Measurements from ENCODE around the gene RALGPS1.

DNA sequence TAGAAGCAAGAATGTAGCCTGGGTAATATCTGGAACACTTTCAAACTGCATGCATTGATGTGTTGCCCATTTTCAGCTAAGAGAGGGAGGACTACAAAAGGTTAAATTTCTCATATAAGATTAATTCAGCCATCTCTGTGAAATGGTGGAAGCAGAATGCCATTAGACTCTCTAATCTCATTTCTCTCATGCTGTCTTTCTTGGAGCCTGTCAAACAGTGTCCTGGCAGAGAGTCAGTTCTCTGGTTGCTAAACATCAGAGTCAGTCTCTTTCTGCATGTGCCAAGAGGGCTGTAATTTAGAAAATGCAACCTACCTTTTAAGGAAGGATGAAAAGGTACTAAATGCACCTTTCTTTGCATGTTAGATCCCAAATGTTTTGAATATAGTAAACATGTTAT lies 349.1 kb downstream of the RALGPS1 start:
- TF ChIP-seq, protein P1, sequence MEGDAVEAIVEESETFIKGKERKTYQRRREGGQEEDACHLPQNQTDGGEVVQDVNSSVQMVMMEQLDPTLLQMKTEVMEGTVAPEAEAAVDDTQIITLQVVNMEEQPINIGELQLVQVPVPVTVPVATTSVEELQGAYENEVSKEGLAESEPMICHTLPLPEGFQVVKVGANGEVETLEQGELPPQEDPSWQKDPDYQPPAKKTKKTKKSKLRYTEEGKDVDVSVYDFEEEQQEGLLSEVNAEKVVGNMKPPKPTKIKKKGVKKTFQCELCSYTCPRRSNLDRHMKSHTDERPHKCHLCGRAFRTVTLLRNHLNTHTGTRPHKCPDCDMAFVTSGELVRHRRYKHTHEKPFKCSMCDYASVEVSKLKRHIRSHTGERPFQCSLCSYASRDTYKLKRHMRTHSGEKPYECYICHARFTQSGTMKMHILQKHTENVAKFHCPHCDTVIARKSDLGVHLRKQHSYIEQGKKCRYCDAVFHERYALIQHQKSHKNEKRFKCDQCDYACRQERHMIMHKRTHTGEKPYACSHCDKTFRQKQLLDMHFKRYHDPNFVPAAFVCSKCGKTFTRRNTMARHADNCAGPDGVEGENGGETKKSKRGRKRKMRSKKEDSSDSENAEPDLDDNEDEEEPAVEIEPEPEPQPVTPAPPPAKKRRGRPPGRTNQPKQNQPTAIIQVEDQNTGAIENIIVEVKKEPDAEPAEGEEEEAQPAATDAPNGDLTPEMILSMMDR (IDR thresholded peaks at IDR 0.05; ENCODE audit: insufficient read depth, low read length): no peak
- TF ChIP-seq, protein P2, sequence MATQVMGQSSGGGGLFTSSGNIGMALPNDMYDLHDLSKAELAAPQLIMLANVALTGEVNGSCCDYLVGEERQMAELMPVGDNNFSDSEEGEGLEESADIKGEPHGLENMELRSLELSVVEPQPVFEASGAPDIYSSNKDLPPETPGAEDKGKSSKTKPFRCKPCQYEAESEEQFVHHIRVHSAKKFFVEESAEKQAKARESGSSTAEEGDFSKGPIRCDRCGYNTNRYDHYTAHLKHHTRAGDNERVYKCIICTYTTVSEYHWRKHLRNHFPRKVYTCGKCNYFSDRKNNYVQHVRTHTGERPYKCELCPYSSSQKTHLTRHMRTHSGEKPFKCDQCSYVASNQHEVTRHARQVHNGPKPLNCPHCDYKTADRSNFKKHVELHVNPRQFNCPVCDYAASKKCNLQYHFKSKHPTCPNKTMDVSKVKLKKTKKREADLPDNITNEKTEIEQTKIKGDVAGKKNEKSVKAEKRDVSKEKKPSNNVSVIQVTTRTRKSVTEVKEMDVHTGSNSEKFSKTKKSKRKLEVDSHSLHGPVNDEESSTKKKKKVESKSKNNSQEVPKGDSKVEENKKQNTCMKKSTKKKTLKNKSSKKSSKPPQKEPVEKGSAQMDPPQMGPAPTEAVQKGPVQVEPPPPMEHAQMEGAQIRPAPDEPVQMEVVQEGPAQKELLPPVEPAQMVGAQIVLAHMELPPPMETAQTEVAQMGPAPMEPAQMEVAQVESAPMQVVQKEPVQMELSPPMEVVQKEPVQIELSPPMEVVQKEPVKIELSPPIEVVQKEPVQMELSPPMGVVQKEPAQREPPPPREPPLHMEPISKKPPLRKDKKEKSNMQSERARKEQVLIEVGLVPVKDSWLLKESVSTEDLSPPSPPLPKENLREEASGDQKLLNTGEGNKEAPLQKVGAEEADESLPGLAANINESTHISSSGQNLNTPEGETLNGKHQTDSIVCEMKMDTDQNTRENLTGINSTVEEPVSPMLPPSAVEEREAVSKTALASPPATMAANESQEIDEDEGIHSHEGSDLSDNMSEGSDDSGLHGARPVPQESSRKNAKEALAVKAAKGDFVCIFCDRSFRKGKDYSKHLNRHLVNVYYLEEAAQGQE (IDR thresholded peaks at IDR 0.05; ENCODE audit: insufficient replicate concordance, low read depth): no peak
- TF ChIP-seq SPI1 (IDR thresholded peaks at IDR 0.05; ENCODE audit: borderline replicate concordance, low read depth) (no peak), POLR2AphosphoS5 (IDR thresholded peaks at IDR 0.05; ENCODE audit: low read depth) (no peak), GABPA (IDR thresholded peaks at IDR 0.05; ENCODE audit: low read depth) (no peak)
